Erythroblast (primary cell): ENCODE data around the gene ACADS.

Source experiments
- GATA1 ChIP-seq: IDR thresholded peaks from 2 replicates; pipeline ENCODE4 v1.6.1; 2011; ENCODE audit warnings: low read depth, mild to moderate bottlenecking, control low read depth, low read length, moderate library complexity
- POLR2A ChIP-seq: IDR thresholded peaks from 2 replicates; pipeline ENCODE4 v1.6.1; 2011; ENCODE audit warnings: mild to moderate bottlenecking, low read length

- no peak for TF ChIP-seq POLR2A
- TF ChIP-seq GATA1, result no peak
Observed at GRCh38 chr12:120750806-120751205, 25.2 kb downstream of the ACADS start.
